GM20431 (cell line): ENCODE measurements around the gene MLEC.

Source experiments
- in situ Hi-C: fragments of 300-500 bp; cut with MseI, MboI; formaldehyde crosslinking; loops from one replicate; pipeline ENCODE4 v1.15.0; 2020; ENCODE audit warnings: low sequenced_read_pairs; ENCODE audit not compliant: unreplicated experiment

The MLEC gene, protein sequence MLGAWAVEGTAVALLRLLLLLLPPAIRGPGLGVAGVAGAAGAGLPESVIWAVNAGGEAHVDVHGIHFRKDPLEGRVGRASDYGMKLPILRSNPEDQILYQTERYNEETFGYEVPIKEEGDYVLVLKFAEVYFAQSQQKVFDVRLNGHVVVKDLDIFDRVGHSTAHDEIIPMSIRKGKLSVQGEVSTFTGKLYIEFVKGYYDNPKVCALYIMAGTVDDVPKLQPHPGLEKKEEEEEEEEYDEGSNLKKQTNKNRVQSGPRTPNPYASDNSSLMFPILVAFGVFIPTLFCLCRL

DNA sequence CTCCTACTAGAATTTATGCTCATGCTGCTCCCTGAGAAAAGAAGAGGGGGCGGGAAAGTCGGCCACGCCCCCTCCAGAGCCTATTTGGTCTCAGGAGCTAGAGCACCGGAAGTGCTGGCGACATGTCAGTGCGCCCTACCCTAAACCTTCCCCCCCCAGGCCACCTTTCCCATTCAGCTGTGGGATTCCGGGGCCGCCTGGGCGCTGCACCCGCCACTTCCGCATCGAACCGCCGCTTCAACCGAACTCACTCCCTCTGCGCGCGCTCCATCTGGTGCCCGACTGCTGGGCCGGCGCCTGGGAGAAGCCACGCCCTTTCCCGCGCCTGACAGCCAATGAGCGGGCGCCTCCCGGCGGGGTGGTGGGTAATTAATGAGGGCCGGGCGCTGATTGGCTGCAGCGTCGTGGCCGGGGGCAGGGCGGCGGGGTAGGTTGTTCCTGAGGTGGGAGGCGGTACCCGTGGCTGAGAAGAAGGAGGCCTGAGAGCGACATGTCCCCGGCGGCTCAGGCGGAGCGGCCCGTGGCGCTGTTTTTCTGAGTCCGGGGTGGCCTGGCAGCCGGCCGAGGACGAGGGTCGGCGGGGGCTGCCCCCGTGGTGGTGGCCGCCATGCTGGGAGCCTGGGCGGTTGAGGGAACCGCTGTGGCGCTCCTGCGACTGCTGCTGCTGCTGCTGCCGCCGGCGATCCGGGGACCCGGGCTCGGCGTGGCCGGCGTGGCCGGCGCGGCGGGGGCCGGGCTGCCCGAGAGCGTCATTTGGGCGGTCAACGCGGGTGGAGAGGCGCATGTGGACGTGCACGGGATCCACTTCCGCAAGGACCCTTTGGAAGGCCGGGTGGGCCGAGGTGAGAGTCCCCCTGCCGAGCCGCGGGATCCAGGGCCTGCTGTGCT, at the start of gene MLEC:
MLEC (plus strand) TSS at position 460 of the 888 bp plus-strand sequence; CDS start at position 608, 148 bp downstream.
- in situ Hi-C loops = no loop called here

DNA sequence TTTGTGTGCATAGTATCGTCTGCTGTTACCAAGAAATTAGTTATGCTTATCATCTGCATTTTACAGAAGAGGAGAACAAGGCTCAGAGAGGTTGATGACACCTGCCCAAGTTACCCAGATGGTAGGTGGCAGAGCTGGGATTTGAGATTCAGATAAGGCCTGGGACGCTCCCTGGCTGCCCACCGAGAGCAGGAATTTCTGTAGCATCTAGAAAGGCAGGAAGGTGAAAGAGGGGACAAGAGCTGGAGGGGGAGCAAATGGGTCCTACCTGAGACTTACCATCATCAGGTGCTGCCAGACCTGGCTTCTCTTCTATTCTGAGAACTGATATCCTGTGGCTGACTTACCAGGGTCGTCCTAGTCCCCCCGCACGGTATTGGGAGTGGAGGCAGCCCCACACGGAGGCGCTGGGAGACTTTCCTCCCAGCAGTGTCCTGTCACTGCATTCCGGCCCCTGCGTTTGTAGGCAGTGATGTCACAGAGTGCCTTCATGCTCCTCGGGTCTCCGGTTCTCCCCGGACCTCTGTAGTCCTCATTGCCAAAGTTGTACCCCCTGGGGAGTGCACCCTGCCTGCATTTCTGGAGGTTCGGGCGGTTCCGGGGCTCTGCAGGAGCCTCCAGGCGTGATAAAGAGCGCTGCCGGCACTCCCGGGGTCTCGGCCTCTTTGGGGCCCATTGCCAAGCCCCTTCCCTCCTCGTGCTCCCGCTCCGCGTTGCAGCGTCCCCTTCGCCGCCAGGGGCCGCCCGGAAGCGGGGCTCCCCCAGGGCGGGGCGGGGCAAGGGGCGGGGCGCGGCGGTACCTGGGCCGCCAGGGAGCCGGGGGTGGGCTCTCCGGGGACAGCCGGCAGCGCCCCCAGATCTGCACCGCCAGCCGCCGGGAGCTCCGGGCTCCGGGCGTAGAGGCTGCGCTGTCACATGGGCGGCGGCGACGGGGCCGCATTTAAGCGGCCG, 46.9 kb upstream of the MLEC start, which contains the start of gene CABP1:
CABP1 (plus strand) TSS at position 856 of the 951 bp plus-strand sequence; CDS start at position 916, 60 bp downstream.
- in situ Hi-C loops = no loop called here

- in situ Hi-C loops = no loop called here
These were observed 45.8 kb upstream of the MLEC start for GRCh38 chr12:120640861-120641833.

DNA sequence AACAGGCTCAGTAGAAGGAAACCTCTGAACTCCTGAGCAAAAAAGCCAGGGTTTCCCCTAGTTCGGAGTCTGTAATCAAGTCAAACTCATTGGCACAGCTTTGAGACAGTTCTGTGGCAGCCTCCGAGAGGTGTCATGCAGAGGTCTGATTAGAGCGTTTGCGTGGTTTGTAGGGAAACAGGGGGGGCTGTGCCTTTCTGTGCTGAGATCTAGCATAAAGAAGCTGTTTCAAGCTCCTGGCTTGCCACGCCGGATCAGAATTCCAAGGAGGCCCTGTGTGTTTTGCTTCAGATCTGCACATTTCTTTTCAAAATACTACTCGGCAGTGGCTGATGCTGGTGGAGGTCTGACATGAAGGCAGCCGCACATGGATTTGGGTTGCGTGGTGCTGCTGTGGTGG, 44.8 kb upstream of the MLEC start:
- in situ Hi-C loops = no loop called here

DNA sequence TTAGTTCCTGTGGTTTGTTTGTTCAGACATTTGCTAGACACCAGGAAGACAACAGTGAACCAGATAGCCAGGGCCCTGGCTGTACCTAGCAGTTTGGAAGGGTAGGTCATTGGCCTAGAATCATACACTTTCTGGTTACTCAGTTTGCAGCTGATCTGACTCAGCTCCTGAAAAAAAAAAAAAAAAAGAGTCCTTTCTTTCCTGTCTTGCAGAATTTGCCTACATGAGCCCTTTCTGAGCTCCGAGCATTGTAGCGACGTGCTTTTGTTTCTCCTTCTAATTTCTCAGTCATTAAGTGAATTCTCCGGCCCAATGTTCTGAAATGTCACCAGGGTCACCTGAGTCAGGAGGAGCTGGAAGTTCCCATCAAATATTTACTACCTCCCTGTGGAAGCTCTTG, 44.1 kb upstream of the MLEC start:
- in situ Hi-C loops = no loop called here

GRCh38 chr12:120643574-120643973, 43.4 kb upstream of the MLEC start:
- in situ Hi-C loops = no loop called here

- in situ Hi-C loops = no loop called here
These were observed 40.9 kb upstream of the MLEC start for GRCh38 chr12:120646044-120646443.

DNA sequence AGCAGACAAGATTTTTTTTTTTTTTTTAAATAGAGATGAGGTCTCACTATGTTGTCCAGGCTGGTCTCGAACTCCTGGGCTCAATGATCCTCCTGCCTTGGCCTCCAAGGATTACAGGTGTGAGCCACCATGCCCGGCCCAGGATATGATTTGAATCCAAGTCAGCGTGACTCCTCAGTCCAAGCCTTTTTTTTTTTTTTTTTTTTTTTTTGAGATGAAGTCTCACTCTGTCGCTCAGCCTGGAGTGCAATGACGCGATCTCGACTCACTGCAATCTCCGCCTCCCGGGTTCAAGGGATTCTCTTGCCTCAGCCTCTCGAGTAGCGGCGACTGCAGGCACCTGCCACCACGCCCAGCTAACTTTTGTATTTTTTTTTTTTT, 39.6 kb upstream of the MLEC start:
- in situ Hi-C loops = no loop called here

GRCh38 chr12:120649442-120650232, 37.3 kb upstream of the MLEC start:
- in situ Hi-C loops = no loop called here

DNA sequence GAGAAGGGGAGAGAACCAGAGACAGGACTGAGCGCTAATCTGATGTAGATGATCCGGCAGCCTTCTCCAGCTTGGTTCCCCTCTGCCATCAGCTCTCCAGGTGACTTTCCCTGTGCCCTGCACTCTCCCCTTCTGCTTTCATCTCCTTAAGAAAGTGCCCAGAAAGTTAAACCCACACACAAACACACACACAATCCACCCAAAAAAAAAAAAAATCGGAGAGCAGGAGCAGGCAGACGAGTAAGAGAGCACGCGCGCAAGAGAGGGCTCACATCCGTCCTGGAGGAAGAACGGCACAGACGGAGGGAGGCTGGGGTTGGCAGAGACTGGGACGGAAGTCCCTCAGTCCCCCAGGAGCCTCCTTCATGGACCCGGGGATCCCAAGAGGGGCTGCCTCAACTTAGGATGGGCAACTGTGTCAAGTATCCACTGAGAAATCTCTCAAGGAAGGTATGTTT, 36.7 kb upstream of the MLEC start:
- in situ Hi-C loops = no loop called here

DNA sequence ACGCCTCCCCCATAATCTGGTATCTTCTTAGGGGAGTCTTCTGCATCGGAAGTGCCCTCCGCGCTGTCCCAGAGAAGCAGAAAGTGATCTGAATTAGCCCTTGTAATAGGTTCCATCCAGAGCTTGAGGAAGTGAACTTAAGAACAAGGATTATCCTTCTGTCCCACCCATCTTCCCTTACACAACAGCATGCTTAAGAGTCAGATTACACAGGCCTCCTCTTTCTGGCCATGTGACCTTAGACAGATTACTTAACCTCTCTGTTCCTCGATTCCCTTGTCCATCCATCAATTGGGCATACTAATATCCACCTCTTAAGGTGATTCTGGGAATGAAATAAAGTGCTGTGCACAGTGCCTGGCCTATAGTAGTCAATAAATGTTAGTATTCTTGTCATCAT, 35.1 kb upstream of the MLEC start:
- in situ Hi-C loops = no loop called here

- in situ Hi-C loops = no loop called here
These were observed 34.1 kb upstream of the MLEC start for GRCh38 chr12:120652656-120653435.

- in situ Hi-C loops = no loop called here
These were observed 33.3 kb upstream of the MLEC start for GRCh38 chr12:120653611-120654010.

- in situ Hi-C loops = no loop called here
These were observed 32.3 kb upstream of the MLEC start for GRCh38 chr12:120654656-120655055.

DNA sequence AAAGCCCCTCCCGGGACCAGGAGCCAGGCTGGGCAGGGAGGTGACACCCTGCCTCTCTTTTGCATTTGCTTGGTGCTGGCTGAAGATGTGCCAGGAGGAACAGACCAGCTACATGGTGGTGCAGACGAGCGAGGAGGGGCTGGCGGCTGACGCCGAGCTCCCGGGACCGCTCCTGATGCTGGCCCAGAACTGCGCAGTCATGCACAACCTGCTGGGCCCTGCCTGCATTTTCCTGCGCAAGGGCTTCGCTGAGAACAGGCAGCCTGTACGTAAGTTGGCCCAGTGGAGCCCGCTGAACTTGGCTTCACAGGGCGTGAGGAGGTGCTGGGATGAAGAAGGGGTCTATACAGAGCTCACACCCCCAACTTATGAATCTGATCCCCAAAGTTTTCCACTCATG, 30.9 kb upstream of the MLEC start:
- in situ Hi-C loops = no loop called here

GRCh38 chr12:120658286-120659150, 28.4 kb upstream of the MLEC start:
- in situ Hi-C loops = no loop called here

GRCh38 chr12:120659151-120659525, 27.8 kb upstream of the MLEC start:
- in situ Hi-C loops = no loop called here
